ENCODE measurements around the gene NINJ1. TPM values are rescaled to one million over a fixed set of nuclear protein-coding genes. Genes with fewer than 3 reads are reported as not detected.

Gene NINJ1
- total RNA-seq, 3 donors from 2014 or later: 48.6 to 69.8 (median 50.1) TPM

- Mint-ChIP-seq H3K9me3 (no peaks in the 10 kb centered on the region), H3K4me3 (peak overlapping the region; percentile 92), H3K27me3 (ENCODE audit: low read depth) (no peaks in the 10 kb centered on the region), H3K36me3 (ENCODE audit: insufficient read depth) (peaks cover 6% of the 10 kb centered on the region), H3K4me1 (ENCODE audit: low read depth) (peaks cover 64% of the 10 kb centered on the region)
- DNase-seq (no peak), ATAC-seq (no peak)
Measured at GRCh38 chr9:93131599-93132286, 2.3 kb downstream of the NINJ1 start.

GRCh38 chr9:93130861-93131481, 3.1 kb downstream of the NINJ1 start:
- no peak for DNase-seq
- H3K27me3 Mint-ChIP-seq (ENCODE audit: low read depth): no peaks in the 10 kb centered on the region
- peaks cover 6% of the 10 kb centered on the region for H3K36me3 Mint-ChIP-seq (ENCODE audit: insufficient read depth)
- H3K4me1 Mint-ChIP-seq (ENCODE audit: low read depth): peaks cover 70% of the 10 kb centered on the region
- peak overlapping the region; percentile 92 for H3K4me3 Mint-ChIP-seq
- ATAC-seq: no peak
- no peaks in the 10 kb centered on the region for H3K9me3 Mint-ChIP-seq

- ATAC-seq: no peak
- peak overlapping the region; percentile 37 for H3K4me3 Mint-ChIP-seq
- H3K9me3 Mint-ChIP-seq: no peaks in the 10 kb centered on the region
- H3K36me3 Mint-ChIP-seq (ENCODE audit: insufficient read depth): peaks cover 7% of the 10 kb centered on the region
- H3K27me3 Mint-ChIP-seq (ENCODE audit: low read depth): no peaks in the 10 kb centered on the region
- DNase-seq: no peak
- H3K4me1 Mint-ChIP-seq (ENCODE audit: low read depth): peaks cover 70% of the 10 kb centered on the region
Measured at GRCh38 chr9:93129691-93130500, 4.2 kb downstream of the NINJ1 start.

GRCh38 chr9:93129286-93129685, 4.8 kb downstream of the NINJ1 start:
- Mint-ChIP-seq H3K9me3 (no peaks in the 10 kb centered on the region), H3K4me3 (no peak overlapping the region), H3K27me3 (ENCODE audit: low read depth) (no peaks in the 10 kb centered on the region), H3K36me3 (ENCODE audit: insufficient read depth) (peaks cover 11% of the 10 kb centered on the region), H3K4me1 (ENCODE audit: low read depth) (peaks cover 68% of the 10 kb centered on the region)
- ATAC-seq (no peak), DNase-seq (no peak)

GRCh38 chr9:93128715-93129224, 5.3 kb downstream of the NINJ1 start:
- no peaks in the 10 kb centered on the region for H3K9me3 Mint-ChIP-seq
- DNase-seq (no peak), ATAC-seq (no peak)
- no peak overlapping the region for H3K4me3 Mint-ChIP-seq
- peaks cover 11% of the 10 kb centered on the region for H3K36me3 Mint-ChIP-seq (ENCODE audit: insufficient read depth)
- H3K4me1 Mint-ChIP-seq (ENCODE audit: low read depth): peaks cover 68% of the 10 kb centered on the region
- no peaks in the 10 kb centered on the region for H3K27me3 Mint-ChIP-seq (ENCODE audit: low read depth)

GRCh38 chr9:93128011-93128714, 5.9 kb downstream of the NINJ1 start:
- ATAC-seq (no peak), DNase-seq (no peak)
- Mint-ChIP-seq H3K4me3 (no peak overlapping the region), H3K9me3 (no peaks in the 10 kb centered on the region), H3K36me3 (ENCODE audit: insufficient read depth) (peaks cover 11% of the 10 kb centered on the region), H3K27me3 (ENCODE audit: low read depth) (no peaks in the 10 kb centered on the region), H3K4me1 (ENCODE audit: low read depth) (peaks cover 66% of the 10 kb centered on the region)

- DNase-seq (no peak), ATAC-seq (no peak)
- Mint-ChIP-seq H3K9me3 (no peaks in the 10 kb centered on the region), H3K4me3 (no peak overlapping the region), H3K27me3 (ENCODE audit: low read depth) (no peaks in the 10 kb centered on the region), H3K36me3 (ENCODE audit: insufficient read depth) (peaks cover 9% of the 10 kb centered on the region), H3K4me1 (ENCODE audit: low read depth) (peaks cover 58% of the 10 kb centered on the region)
Measured at GRCh38 chr9:93127395-93127911, 6.6 kb downstream of the NINJ1 start.

GRCh38 chr9:93126825-93127368, 7.2 kb downstream of the NINJ1 start:
- H3K27me3 Mint-ChIP-seq (ENCODE audit: low read depth): no peaks in the 10 kb centered on the region
- no peak overlapping the region for H3K4me3 Mint-ChIP-seq
- H3K9me3 Mint-ChIP-seq: no peaks in the 10 kb centered on the region
- peaks cover 53% of the 10 kb centered on the region for H3K4me1 Mint-ChIP-seq (ENCODE audit: low read depth)
- DNase-seq: no peak
- peaks cover 10% of the 10 kb centered on the region for H3K36me3 Mint-ChIP-seq (ENCODE audit: insufficient read depth)
- peak; percentile 25 to 30 for ATAC-seq

GRCh38 chr9:93126151-93126781, 7.8 kb downstream of the NINJ1 start:
- no peak for DNase-seq
- no peak for ATAC-seq
- Mint-ChIP-seq H3K27me3 (ENCODE audit: low read depth) (no peaks in the 10 kb centered on the region), H3K9me3 (no peaks in the 10 kb centered on the region), H3K4me1 (ENCODE audit: low read depth) (peaks cover 47% of the 10 kb centered on the region), H3K4me3 (peak overlapping the region; percentile 38), H3K36me3 (ENCODE audit: insufficient read depth) (peaks cover 14% of the 10 kb centered on the region)

GRCh38 chr9:93125331-93125894, 8.6 kb downstream of the NINJ1 start:
- Mint-ChIP-seq H3K4me1 (ENCODE audit: low read depth) (peaks cover 41% of the 10 kb centered on the region), H3K27me3 (ENCODE audit: low read depth) (no peaks in the 10 kb centered on the region), H3K9me3 (no peaks in the 10 kb centered on the region), H3K4me3 (peak overlapping the region; percentile 38), H3K36me3 (ENCODE audit: insufficient read depth) (peaks cover 17% of the 10 kb centered on the region)
- DNase-seq (peak; percentile 3), ATAC-seq (no peak)

GRCh38 chr9:93124793-93125192, 9.3 kb downstream of the NINJ1 start:
- H3K27me3 Mint-ChIP-seq (ENCODE audit: low read depth): no peaks in the 10 kb centered on the region
- ATAC-seq: no peak
- H3K36me3 Mint-ChIP-seq (ENCODE audit: insufficient read depth): peaks cover 21% of the 10 kb centered on the region
- H3K9me3 Mint-ChIP-seq: no peaks in the 10 kb centered on the region
- H3K4me3 Mint-ChIP-seq: no peak overlapping the region
- peaks cover 46% of the 10 kb centered on the region for H3K4me1 Mint-ChIP-seq (ENCODE audit: low read depth)
- DNase-seq: peak; percentile 3

GRCh38 chr9:93123561-93124283, 10.3 kb downstream of the NINJ1 start:
- no peaks in the 10 kb centered on the region for H3K9me3 Mint-ChIP-seq
- peaks cover 20% of the 10 kb centered on the region for H3K36me3 Mint-ChIP-seq (ENCODE audit: insufficient read depth)
- DNase-seq (no peak), ATAC-seq (no peak)
- no peaks in the 10 kb centered on the region for H3K27me3 Mint-ChIP-seq (ENCODE audit: low read depth)
- H3K4me1 Mint-ChIP-seq (ENCODE audit: low read depth): peaks cover 48% of the 10 kb centered on the region
- no peak overlapping the region for H3K4me3 Mint-ChIP-seq

Data from activated T-cell treated with anti-CD3 and anti-CD28 coated beads, Interleukin-2, amount 50 U/mL, for 4 hours (primary cell).